ENCODE results near the gene ARHGAP44.
A peak's percentile ranks its signal among the peaks of the same experiment; 100 is the strongest.

Gene ARHGAP44

DNA sequence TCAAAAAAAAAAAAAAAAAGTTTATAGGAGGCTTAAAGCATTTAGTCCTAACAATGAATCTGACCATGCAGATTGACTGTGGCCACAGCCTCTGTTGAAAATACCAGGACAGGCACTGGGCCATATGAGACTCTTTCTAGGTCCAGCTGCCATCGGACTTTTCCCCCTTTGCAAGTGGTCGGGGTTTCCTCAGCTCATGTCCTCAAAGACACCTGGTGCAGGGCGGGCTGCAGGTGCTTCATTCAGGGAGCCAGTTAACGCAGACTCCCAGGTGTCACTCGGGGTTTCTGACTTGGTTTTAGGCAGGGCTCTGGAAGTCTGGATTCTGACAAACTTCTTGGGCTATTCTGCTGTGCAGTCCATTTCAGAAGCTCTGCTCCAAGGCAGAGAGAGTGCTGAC, 207.6 kb downstream of the ARHGAP44 start:
- CTCF ChIA-PET = interaction anchor here (1.0 to 2.6 kb wide), 4 partner anchors 12 to 35 kb away, joined by 3 to 9 read pairs (median 4); no protein-coding TSS in a partner anchor
- DNase-seq (ENCODE audit: extremely low spot score) = no peak
- POLR2A ChIA-PET = no interaction called here
- TF ChIP-seq, protein P1, sequence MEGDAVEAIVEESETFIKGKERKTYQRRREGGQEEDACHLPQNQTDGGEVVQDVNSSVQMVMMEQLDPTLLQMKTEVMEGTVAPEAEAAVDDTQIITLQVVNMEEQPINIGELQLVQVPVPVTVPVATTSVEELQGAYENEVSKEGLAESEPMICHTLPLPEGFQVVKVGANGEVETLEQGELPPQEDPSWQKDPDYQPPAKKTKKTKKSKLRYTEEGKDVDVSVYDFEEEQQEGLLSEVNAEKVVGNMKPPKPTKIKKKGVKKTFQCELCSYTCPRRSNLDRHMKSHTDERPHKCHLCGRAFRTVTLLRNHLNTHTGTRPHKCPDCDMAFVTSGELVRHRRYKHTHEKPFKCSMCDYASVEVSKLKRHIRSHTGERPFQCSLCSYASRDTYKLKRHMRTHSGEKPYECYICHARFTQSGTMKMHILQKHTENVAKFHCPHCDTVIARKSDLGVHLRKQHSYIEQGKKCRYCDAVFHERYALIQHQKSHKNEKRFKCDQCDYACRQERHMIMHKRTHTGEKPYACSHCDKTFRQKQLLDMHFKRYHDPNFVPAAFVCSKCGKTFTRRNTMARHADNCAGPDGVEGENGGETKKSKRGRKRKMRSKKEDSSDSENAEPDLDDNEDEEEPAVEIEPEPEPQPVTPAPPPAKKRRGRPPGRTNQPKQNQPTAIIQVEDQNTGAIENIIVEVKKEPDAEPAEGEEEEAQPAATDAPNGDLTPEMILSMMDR (IDR thresholded peaks at IDR 0.05; ENCODE audit: control extremely low read depth, extremely low read depth, low read depth, missing control alignments) = no peak

DNA sequence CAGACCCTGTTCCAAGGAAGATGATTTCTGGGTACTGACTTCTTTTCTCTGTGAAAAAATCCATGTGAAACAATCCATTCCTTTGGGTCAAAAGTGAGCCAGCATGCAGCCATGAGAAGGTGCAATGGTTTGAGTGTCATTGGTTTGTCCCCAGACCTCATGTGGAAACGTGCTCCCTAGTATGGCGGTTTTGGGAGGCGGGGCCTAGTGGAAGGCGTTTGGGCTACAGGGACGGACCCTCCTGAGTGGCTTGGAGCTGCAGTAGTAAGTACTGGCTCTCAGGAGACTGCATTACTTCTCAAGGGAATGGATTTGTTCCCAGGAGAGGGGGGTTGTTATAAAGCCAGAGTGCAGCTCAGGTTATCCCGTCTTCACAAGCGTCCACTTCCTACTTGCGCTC, 209.2 kb downstream of the ARHGAP44 start:
- POLR2A ChIA-PET = no interaction called here
- CTCF ChIA-PET = interaction anchor here (1.4 to 2.6 kb wide), 2 partner anchors 10 to 16 kb away, joined by 3 to 9 read pairs; no protein-coding TSS in a partner anchor
- DNase-seq (ENCODE audit: extremely low spot score) = no peak
- TF ChIP-seq, protein P1 (IDR thresholded peaks at IDR 0.05; ENCODE audit: control extremely low read depth, extremely low read depth, low read depth, missing control alignments) = no peak

DNA sequence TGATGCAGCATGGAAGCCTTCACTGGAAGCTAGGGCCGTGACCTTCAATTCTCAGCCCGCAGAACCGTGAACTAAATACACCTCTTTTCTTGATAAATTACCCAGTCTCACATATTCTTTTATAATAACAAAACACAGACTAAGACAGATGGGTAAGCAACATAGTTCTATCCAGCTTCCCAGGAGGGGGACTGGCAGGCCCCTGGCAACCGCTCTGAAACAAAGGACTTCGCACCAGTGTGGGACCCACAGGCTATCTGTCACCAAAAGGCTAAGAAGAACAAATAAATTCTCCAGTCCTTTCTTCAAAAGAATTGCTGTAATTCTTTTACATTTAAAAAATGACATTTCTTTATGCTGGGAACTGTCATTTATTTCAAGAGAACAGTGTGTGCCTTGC, 209.6 kb downstream of the ARHGAP44 start:
- CTCF ChIA-PET = interaction anchor here (1.4 to 2.6 kb wide), 2 partner anchors 10 to 16 kb away, joined by 3 to 9 read pairs; no protein-coding TSS in a partner anchor
- POLR2A ChIA-PET = no interaction called here
- TF ChIP-seq, protein P1 (IDR thresholded peaks at IDR 0.05; ENCODE audit: control extremely low read depth, extremely low read depth, low read depth, missing control alignments) = no peak
- no peak for DNase-seq (ENCODE audit: extremely low spot score)

DNA sequence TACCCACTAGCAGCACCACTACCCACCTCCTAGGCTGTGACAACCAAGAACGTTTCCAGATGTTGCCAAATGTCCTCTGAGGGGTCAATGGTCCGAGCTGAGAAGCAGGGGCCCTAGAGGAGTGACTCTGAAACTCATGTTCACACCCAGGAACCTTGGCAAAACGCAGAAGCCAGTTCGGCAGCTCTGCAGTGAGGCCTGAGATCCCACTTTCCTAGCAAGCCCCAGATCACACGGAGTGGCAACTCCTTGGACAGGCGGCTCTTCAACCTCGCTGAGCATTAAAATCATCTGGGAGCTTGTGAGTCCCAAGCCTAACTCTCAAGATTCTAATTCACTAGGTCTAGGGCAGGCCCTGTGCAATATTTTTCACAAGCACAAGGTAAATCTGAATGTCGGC, 211.3 kb downstream of the ARHGAP44 start:
- TF ChIP-seq, protein P1 (IDR thresholded peaks at IDR 0.05; ENCODE audit: control extremely low read depth, extremely low read depth, low read depth, missing control alignments) = no peak
- ChIA-PET POLR2A (no interaction called here), CTCF (interaction anchor here (1.3 kb wide), 1 partner anchor 43 kb away, joined by 3 read pairs; no protein-coding TSS in a partner anchor)
- no peak for DNase-seq (ENCODE audit: extremely low spot score)

DNA sequence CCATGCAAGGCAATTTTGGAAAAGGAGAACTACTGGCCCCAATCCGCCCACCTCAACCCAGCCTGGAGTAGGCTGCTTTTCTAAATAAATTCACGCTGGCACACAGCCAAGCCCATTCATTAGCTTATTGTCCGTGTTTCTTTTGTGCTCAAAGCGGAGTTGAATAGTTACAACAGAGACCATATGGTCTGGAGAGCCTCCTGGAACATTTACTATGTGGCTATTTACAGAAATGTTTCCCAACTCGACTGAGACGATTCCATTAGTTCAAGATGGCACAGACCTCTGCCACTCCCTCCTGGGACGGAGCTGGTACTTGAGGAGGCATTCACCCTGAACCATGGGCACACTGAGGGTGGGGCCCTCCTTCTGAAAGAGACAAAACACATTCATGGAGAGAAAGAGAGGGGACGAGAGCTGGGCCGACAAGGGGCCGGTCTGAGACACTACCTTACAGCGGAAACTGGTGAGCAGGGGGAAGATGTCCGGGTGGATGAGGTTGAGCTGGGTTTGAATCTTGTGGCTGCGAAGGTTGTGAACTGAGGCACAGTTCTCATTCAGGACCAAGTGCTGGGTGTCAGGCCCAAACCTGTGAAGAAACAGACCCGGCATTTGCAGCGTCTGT, 212.8 kb downstream of the ARHGAP44 start:
- ChIA-PET POLR2A (interaction anchor here (1.4 kb wide), 1 partner anchor 16 kb away, joined by 3 read pairs; the partner anchor contains the start of gene ELAC2), CTCF (interaction anchor here (0.9 to 5.0 kb wide), 26 partner anchors 9 to 821 kb away, joined by 3 to 56 read pairs (median 6); partner anchors contain the start of gene ELAC2)
- no peak for DNase-seq (ENCODE audit: extremely low spot score)
- TF ChIP-seq, protein P1 (IDR thresholded peaks at IDR 0.05; ENCODE audit: control extremely low read depth, extremely low read depth, low read depth, missing control alignments) = no peak

DNA sequence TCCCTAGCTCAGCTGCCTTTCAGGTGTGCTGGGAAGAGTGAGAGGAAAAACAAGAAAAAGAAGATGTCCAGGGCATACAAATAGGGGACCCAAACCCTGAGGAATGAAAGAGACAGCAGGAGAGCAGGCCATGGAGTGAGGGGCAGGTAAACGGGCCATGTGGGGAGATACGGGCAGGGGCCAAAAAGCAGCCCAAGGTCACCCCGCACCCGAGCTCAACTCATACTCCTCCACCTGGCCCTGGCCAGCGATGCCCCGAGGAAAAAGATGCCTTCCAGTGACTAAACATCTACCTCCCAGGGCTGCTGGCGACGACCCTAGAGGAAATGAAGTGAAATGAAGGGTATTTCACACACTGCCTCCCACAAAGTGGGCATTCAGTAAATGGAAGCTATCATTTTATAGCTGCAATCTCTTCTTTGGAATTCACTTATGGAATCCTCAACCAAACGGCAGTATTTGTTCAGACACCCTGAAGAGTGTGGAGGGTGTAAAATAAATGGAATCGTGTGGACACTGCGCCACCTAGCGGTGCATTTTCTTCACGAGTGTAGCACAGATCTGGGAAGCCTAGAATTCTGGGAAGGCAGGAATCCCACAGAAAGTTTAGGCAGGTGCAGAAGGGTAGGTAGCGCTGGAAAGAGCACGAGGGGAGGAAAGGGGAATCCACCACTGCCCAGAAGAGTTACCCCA, 213.6 kb downstream of the ARHGAP44 start:
- ChIA-PET POLR2A (interaction anchor here (1.4 kb wide), 1 partner anchor 15 kb away, joined by 3 read pairs; the partner anchor contains the start of gene ELAC2), CTCF (interaction anchor here (0.6 to 5.0 kb wide), 28 partner anchors 10 to 822 kb away, joined by 3 to 56 read pairs (median 6); partner anchors contain the start of gene ELAC2)
- DNase-seq (ENCODE audit: extremely low spot score) = peak; percentile 72
- TF ChIP-seq, protein P1 (IDR thresholded peaks at IDR 0.05; ENCODE audit: control extremely low read depth, extremely low read depth, low read depth, missing control alignments) = peak; percentile 70
